Central memory CD8-positive, alpha-beta T cell (primary cell): ENCODE measurements around the gene ITSN2.

Experiments
- ATAC-seq: fragments of 150-1000 bp; cut with Tn5 transposase; replicated peaks from 2 replicates; pipeline ENCODE4 v1.10.0; 2022; ENCODE audit warnings: mild to moderate bottlenecking, moderate FRiP score, moderate number of reproducible peaks; ENCODE audit not compliant: poor library complexity, severe bottlenecking; ENCODE audit errors: extremely low read depth
- DNase-seq, 2 donors: peaks; one replicate each; pipeline ENCODE4 v3.0.0; 2021; ENCODE audit warnings: low spot score in 2 of 2
- H3K27ac Mint-ChIP-seq: one replicate; pipeline ENCODE4 v1.8.0; 2022; ENCODE audit warnings: low read depth, mild to moderate bottlenecking, moderate library complexity, mixed read lengths
- H3K27me3 Mint-ChIP-seq: one replicate; pipeline ENCODE4 v1.8.0; 2022; ENCODE audit warnings: mixed read lengths
- H3K36me3 Mint-ChIP-seq: one replicate; pipeline ENCODE4 v1.8.0; 2022; ENCODE audit warnings: mild to moderate bottlenecking, moderate library complexity, mixed read lengths; ENCODE audit not compliant: insufficient read depth
- H3K4me1 Mint-ChIP-seq: one replicate; pipeline ENCODE4 v1.8.0; 2022; ENCODE audit warnings: mixed read lengths
- H3K4me3 Mint-ChIP-seq: one replicate; pipeline ENCODE4 v1.8.0; 2022; ENCODE audit warnings: mild to moderate bottlenecking, moderate library complexity, mixed read lengths
- H3K9me3 Mint-ChIP-seq: one replicate; pipeline ENCODE4 v1.8.0; 2022; ENCODE audit warnings: mixed read lengths

Gene ITSN2

GRCh38 chr2:24241528-24241927 is 118.8 kb downstream of the ITSN2 start:
- ATAC-seq, result no peak
- DNase-seq, result no peak
- no peak overlapping the region for H3K4me3 Mint-ChIP-seq
- peaks cover 29% of the 10 kb centered on the region for H3K36me3 Mint-ChIP-seq
- no peak overlapping the region for H3K27ac Mint-ChIP-seq
- no peaks in the 10 kb centered on the region for H3K27me3 Mint-ChIP-seq
- no peaks in the 10 kb centered on the region for H3K9me3 Mint-ChIP-seq
- no peaks in the 10 kb centered on the region for H3K4me1 Mint-ChIP-seq

GRCh38 chr2:24239553-24239952 is 120.8 kb downstream of the ITSN2 start:
- ATAC-seq, result no peak
- DNase-seq, result no peak
- Mint-ChIP-seq H3K27me3 (no peaks in the 10 kb centered on the region), H3K9me3 (no peaks in the 10 kb centered on the region), H3K4me3 (no peak overlapping the region), H3K4me1 (no peaks in the 10 kb centered on the region), H3K36me3 (peaks cover 19% of the 10 kb centered on the region), H3K27ac (no peak overlapping the region)

- DNase-seq, result no peak
- Mint-ChIP-seq H3K36me3 (peaks cover 20% of the 10 kb centered on the region), H3K9me3 (no peaks in the 10 kb centered on the region), H3K27ac (no peak overlapping the region), H3K4me3 (no peak overlapping the region), H3K27me3 (no peaks in the 10 kb centered on the region), H3K4me1 (no peaks in the 10 kb centered on the region)
- ATAC-seq, result no peak
These were observed 122.2 kb downstream of the ITSN2 start for GRCh38 chr2:24238158-24238557.

DNA sequence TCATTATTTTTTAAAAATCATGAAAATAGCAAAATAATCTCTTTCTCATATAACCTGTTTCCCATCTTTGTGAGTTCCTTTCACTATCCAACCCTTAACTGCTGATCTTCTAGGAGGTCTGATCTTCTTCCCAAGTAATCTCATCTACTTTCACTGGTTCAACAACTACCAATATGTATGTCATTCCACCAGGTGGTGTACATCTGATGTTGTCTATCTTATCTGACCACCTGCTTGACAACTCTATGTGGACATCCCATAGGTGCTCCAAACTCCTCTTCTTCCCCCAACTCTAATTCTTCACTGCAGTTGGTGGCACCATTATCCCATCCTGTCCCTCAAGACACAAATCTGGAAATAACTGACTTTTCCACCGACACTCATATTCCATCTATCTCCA is 123.0 kb downstream of the ITSN2 start:
- peaks cover 20% of the 10 kb centered on the region for H3K36me3 Mint-ChIP-seq
- DNase-seq (no peak), ATAC-seq (no peak)
- H3K27ac Mint-ChIP-seq, result no peak overlapping the region
- no peaks in the 10 kb centered on the region for H3K9me3 Mint-ChIP-seq
- H3K4me3 Mint-ChIP-seq, result no peak overlapping the region
- no peaks in the 10 kb centered on the region for H3K27me3 Mint-ChIP-seq
- no peaks in the 10 kb centered on the region for H3K4me1 Mint-ChIP-seq

DNA sequence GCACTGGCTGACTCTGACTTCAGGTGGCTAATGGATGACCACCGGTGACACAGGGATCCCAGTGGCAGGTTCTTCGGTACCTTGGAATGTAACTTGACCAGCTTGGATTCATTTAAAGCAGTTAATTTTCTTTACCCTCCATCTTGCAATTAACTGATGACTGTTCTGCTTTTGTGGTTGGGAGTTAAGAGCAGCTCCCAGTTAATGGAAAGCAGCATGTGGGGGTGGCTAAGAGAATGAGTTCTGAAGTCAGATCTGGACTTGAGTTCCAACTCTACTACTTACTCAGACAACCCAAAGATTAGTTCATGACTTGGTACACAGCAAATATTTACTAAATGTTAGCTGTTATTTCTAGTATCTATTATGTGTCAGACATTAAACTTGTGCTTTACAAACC is 127.0 kb downstream of the ITSN2 start:
- ATAC-seq (no peak), DNase-seq (no peak)
- Mint-ChIP-seq H3K27me3 (no peaks in the 10 kb centered on the region), H3K4me1 (peaks cover 2% of the 10 kb centered on the region), H3K36me3 (peaks cover 18% of the 10 kb centered on the region), H3K9me3 (no peaks in the 10 kb centered on the region), H3K27ac (no peak overlapping the region), H3K4me3 (no peak overlapping the region)

GRCh38 chr2:24231461-24231881 is 128.9 kb downstream of the ITSN2 start:
- Mint-ChIP-seq H3K9me3 (no peaks in the 10 kb centered on the region), H3K4me3 (no peak overlapping the region)

DNA sequence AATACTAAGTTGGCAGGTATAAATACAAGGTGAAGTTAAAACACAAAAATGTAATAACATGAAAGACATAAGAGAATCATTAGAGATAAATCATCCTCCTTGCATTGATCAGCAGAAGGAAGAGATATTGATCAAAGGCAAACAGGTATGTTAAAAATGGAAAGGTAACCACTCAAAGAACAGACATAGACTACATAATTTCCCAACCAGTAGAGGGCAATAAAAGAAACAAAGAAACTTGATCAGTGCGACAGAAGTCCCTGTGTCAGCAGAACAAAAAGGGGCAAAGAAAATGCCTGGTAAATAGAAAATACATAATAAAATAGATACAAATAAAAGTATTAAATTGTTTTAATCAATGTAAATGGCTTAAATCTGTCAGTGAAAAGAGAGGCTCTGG is 131.9 kb downstream of the ITSN2 start:
- ATAC-seq, result no peak
- H3K4me1 Mint-ChIP-seq, result peaks cover 7% of the 10 kb centered on the region
- H3K27ac Mint-ChIP-seq, result no peak overlapping the region
- peaks cover 7% of the 10 kb centered on the region for H3K36me3 Mint-ChIP-seq
- H3K9me3 Mint-ChIP-seq, result no peaks in the 10 kb centered on the region
- no peak for DNase-seq
- no peaks in the 10 kb centered on the region for H3K27me3 Mint-ChIP-seq
- no peak overlapping the region for H3K4me3 Mint-ChIP-seq

More at GRCh38 chr2:24231461-24231881, 128.9 kb downstream of the ITSN2 start:
- Mint-ChIP-seq H3K36me3 (peaks cover 14% of the 10 kb centered on the region), H3K27me3 (no peaks in the 10 kb centered on the region), H3K27ac (no peak overlapping the region), H3K4me1 (peaks cover 7% of the 10 kb centered on the region)
- no peak for DNase-seq
- no peak for ATAC-seq

DNA sequence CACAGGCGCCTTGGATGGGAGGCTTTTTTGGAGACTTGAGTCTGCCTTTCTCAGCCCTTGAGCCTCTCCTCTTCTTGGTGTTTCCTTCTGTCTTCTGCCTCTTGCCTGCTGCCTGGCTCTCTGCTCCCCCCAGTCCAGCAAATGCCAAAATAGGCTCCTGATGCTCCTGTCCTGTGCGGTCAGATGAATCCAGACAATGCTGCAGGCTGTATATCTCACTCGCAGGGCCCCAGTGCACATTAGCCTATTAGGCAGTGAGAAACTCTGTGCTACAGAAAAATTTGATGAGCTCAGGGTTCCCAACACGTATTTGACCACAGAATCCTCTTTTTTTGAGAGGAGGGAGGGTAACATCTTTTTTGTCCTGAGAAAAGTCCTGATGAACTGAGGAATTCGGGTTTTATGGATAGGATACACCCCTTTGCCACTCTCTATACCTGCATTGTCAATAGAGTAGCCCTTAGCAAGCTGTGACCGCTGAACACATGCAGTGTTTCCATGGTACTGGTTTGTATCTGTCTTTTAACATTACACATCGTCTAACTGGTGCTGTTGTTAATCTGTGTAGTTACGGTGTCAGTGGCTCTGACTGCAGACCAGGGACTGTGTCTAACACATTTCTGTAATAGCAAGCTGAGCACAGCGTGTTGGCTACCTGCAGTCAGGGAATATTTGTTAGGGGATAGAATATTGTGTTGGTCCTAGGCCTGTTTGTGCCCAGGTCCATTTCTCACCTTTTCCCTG is 134.7 kb downstream of the ITSN2 start:
- no peak overlapping the region for H3K4me3 Mint-ChIP-seq
- H3K27ac Mint-ChIP-seq, result no peak overlapping the region
- peaks cover 12% of the 10 kb centered on the region for H3K36me3 Mint-ChIP-seq
- H3K27me3 Mint-ChIP-seq, result no peaks in the 10 kb centered on the region
- ATAC-seq (no peak), DNase-seq (no peak)
- H3K4me1 Mint-ChIP-seq, result peaks cover 7% of the 10 kb centered on the region
- no peaks in the 10 kb centered on the region for H3K9me3 Mint-ChIP-seq

DNA sequence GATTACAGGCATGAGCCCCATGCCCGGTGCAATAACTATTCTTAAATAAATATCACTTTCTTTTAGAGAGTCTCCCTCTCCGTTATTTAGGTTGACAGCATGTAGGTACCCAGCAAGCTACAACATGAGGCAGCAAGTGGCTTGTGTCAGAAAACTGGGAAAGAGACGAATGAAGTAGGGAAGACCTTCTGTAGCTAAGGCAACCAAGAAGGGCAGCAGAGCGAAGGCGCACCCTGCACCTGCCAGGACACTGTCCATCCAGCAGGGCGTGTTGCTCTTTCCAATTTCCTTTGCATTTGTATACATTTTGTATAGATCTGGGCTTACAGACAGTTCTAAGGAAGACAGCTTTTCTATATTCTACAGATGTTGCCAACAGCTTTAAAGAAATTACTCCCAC is 137.4 kb downstream of the ITSN2 start:
- H3K27ac Mint-ChIP-seq, result no peak overlapping the region
- H3K36me3 Mint-ChIP-seq, result peaks cover 17% of the 10 kb centered on the region
- DNase-seq (no peak), ATAC-seq (no peak)
- no peaks in the 10 kb centered on the region for H3K9me3 Mint-ChIP-seq
- no peaks in the 10 kb centered on the region for H3K27me3 Mint-ChIP-seq
- H3K4me1 Mint-ChIP-seq, result peaks cover under 1% of the 10 kb centered on the region
- no peak overlapping the region for H3K4me3 Mint-ChIP-seq

GRCh38 chr2:24221343-24222050 is 138.8 kb downstream of the ITSN2 start:
- Mint-ChIP-seq H3K27ac (no peak overlapping the region), H3K4me1 (no peaks in the 10 kb centered on the region), H3K36me3 (peaks cover 25% of the 10 kb centered on the region), H3K4me3 (no peak overlapping the region), H3K9me3 (no peaks in the 10 kb centered on the region), H3K27me3 (no peaks in the 10 kb centered on the region)
- no peak for ATAC-seq
- no peak for DNase-seq

DNA sequence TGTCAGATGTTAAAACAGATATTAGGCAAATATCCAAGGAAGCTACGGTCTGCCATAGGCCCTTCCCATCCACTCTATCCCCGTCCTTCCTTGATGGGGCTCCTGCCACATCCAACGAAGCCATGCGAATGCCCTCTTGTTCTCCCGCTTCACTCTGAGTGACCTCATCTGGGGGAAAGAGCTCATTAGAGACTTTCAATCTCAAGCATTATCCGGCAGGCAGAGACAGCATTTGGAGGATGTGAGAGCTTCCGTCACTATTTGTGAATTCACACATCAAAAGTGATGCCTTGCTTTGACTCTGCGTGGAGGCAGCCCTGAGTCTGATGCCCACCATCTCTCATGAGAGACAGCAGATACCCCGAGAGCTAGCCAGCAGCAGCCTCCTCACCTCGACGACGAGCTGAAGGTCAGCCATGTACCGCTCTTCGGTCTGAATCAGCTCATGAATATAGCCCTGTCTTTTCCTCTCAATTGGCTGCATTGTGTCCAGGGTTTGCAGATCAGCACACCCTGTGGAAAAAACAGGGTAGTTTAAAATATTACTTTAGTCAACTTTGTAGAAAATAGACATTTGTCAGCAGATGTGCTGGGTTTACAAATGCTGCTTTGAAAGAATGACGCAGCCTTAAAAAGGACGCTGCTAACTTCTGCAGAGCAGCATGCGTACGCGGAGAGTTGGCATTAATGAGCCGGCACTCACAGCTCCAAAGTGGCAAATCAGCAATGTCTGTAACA is 139.6 kb downstream of the ITSN2 start:
- Mint-ChIP-seq H3K4me1 (no peaks in the 10 kb centered on the region), H3K9me3 (no peaks in the 10 kb centered on the region), H3K27ac (no peak overlapping the region), H3K4me3 (no peak overlapping the region), H3K36me3 (peaks cover 30% of the 10 kb centered on the region), H3K27me3 (no peaks in the 10 kb centered on the region)
- DNase-seq (no peak), ATAC-seq (no peak)

- peaks cover 50% of the 10 kb centered on the region for H3K36me3 Mint-ChIP-seq
These were observed 145.5 kb downstream of the ITSN2 start for GRCh38 chr2:24214880-24215279.

More at GRCh38 chr2:24214880-24215279, 145.5 kb downstream of the ITSN2 start:
- peak; percentile 64 for ATAC-seq
- peaks cover 10% of the 10 kb centered on the region for H3K4me1 Mint-ChIP-seq
- H3K9me3 Mint-ChIP-seq, result no peaks in the 10 kb centered on the region
- no peak for DNase-seq
- no peaks in the 10 kb centered on the region for H3K27me3 Mint-ChIP-seq
- no peak overlapping the region for H3K4me3 Mint-ChIP-seq
- peak overlapping the region; percentile 87 for H3K27ac Mint-ChIP-seq
